Right ventricle myocardium inferior (tissue), 1 donor: ENCODE data around the gene SEC14L2. TPM values are rescaled to one million over a fixed set of nuclear protein-coding genes. Genes with fewer than 3 reads are reported as not detected.

Source experiments
- ATAC-seq: fragments of 200-7000 bp; cut with Tn5 transposase; one replicate; pipeline ENCODE4 v1.9.1; 2020; ENCODE audit warnings: mild to moderate bottlenecking, moderate library complexity
- DNase-seq: peaks from one replicate; pipeline ENCODE4 v3.0.0; 2021; ENCODE audit errors: missing footprints
- intact Hi-C: fragments of 100-400 bp; cut with DNase I; formaldehyde crosslinking; loops from one replicate; pipeline ENCODE4 v1.11.0; 2022
- long read RNA-seq: library from polyadenylated mRNA; unstranded; transcript quantifications from one replicate; pipeline ENCODE4 v2.0.0, GENCODE V29; 2021
- total RNA-seq: library from RNA; stranded (reverse); fragmentation: NEBNext Ultra II Directional; extraction: Animal tissue kit (Norgen Biotek cat#: 25700); gene quantifications from one replicate; pipeline ENCODE4 v1.2.1, GENCODE V29; 2021
- donor health status: DM: no; HTN: yes; CAD: no; lungs with severe emphysema.

The SEC14L2 gene
- 0.65 TPM for total RNA-seq
- long read RNA-seq, result 0 reads

DNA sequence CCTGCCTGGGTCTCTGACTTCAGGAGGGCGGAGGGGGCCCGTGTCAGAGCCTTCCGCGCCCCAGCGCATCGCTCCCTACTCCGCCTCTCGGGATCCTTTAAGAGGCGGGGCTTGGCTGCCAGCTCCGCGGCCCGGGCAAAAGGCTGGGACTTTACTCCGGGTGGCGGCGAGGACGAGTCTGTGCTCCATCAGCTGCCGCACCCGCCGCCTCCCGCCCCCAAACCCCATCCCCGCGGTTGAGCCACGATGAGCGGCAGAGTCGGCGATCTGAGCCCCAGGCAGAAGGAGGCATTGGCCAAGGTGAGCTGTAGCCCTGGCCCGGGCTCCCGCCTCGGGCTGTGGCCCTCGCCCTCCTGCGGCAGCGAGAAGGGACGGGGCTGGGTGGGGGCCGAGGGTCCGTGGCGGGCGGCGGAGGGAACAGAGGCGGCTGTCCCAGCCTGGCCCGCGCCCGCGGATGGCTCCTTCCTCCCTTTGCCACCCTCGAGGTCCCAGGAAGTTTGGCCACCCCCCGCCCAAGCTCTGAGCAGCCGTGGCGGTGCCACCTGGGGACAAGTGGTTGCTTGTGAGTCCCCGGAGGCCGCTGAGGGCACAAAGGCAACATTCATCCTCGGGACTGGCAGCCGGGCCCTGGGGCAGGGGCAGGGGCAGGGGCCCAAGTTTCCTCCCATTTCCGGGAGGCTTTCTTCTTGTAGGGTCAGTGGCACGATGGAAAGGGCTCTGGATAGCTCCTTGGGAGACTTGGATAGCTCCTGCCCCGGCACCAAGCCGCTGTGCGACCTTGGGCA lies at the start of gene SEC14L2:
Gene SEC14L2, plus strand, starts transcription at position 148 of the 785 bp plus-strand sequence. Its CDS starts 99 bp downstream, at position 247.
- intact Hi-C loops, result loop anchor here (10.0 kb wide), 1 partner anchor 358 kb away; no protein-coding TSS in a partner anchor
- DNase-seq (peak; percentile 83), ATAC-seq (peak; percentile 79)

GRCh38 chr22:30347255-30347892 lies 49.4 kb upstream of the SEC14L2 start:
- ATAC-seq (no peak), DNase-seq (no peak)
- intact Hi-C loops, result no loop called here

DNA sequence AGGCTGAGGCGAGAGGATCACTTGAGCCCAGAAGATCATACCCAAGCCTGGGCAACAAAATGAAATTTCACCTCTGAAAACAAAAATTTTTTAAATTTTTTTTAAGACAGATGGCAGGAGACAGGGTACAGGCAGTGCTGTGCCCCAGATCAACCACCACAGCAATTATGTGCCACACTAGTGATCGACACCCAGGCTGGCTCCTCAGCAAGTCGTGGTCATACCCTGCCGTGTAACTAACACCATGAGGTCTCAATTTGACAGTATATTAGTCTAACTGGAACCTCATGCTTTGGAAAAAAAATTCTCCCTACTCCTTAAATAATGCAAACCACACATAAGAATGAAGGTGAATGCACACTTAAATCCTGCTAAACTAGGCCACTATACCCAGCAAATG lies 48.4 kb upstream of the SEC14L2 start:
- intact Hi-C loops, result no loop called here
- ATAC-seq, result no peak

GRCh38 chr22:30348809-30349208 lies 48.0 kb upstream of the SEC14L2 start:
- ATAC-seq, result no peak
- intact Hi-C loops, result no loop called here
- DNase-seq, result no peak

More for the DNA sequence above, 48.4 kb upstream of the SEC14L2 start:
- no peak for DNase-seq

DNA sequence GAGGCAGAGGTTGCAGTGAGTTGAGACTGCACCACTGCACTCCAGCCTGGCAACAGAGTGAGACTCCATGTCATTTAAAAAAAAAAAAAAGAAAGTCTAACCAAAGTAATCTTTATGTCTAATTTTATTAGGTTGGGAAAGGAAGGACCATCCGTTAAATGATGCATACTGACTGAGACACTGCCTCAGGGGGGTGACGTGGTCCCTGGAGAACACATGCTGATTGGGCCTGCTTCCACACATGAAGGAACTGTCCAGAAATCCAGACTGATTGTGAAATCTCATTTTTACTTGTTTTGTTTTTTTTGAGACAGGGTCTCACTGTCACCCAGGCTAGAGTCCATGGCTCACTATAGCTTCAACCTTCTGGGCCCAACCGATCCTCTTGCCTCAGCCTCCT lies 45.6 kb upstream of the SEC14L2 start:
- DNase-seq (no peak), ATAC-seq (no peak)
- intact Hi-C loops, result no loop called here

- intact Hi-C loops, result loop anchor here (5.0 kb wide), 1 partner anchor 32 kb away; no protein-coding TSS in a partner anchor
- DNase-seq (no peak), ATAC-seq (no peak)
Observed at GRCh38 chr22:30354644-30355043, 42.2 kb upstream of the SEC14L2 start.

- intact Hi-C loops, result loop anchor here (1.0 to 5.0 kb wide), 2 partner anchors 34 to 67 kb away; partner anchors contain the start of gene CASTOR1
- peak; percentile 98 for ATAC-seq
- peak; percentile 96 for DNase-seq
Observed at GRCh38 chr22:30356449-30357235, 40.2 kb upstream of the SEC14L2 start, which contains the start of the genes CCDC157 and SF3A1. Gene CCDC157, plus strand, starts transcription at chr22:30357007. Its CDS starts 8,994 bp downstream, at chr22:30366001. Gene SF3A1, minus strand, starts transcription at chr22:30356894. Its CDS starts 102 bp downstream, at chr22:30356792.

- ATAC-seq (peak; percentile 3), DNase-seq (no peak)
- intact Hi-C loops, result loop anchor here (5.0 kb wide), 1 partner anchor 35 kb away; no protein-coding TSS in a partner anchor
Observed at GRCh38 chr22:30357236-30357570, 39.6 kb upstream of the SEC14L2 start.

DNA sequence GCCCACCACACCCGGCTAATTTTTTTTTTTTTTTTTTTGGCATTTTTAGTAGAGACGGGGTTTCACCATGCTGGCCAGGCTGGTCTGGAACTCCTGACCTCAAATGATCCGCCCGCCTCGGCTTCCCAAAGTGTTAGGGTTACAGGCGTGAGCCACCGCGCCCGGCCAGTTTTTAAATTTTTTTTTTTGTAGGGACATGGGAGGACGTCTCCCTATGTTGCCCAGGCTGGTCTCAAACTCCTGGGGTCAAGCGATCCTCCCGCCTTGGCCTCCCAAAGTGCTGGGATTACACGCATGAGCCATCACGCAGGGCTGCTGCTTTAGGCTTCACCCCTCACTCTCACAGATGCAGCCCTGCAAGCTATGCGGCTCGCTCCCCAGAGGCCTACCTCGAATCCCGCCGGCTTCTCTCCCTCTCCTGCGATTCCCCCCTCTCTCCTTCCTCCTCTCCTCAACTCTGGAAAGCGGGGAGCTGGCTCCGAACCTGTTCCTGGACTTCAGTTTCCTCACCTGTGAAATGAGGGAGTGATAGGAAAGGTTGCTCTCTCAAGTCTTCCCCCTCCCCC lies 39.1 kb upstream of the SEC14L2 start:
- intact Hi-C loops, result loop anchor here (5.0 kb wide), 1 partner anchor 35 kb away; no protein-coding TSS in a partner anchor
- no peak for DNase-seq
- ATAC-seq, result no peak

- no peak for ATAC-seq
- no peak for DNase-seq
- intact Hi-C loops, result loop anchor here (5.0 kb wide), 1 partner anchor 36 kb away; no protein-coding TSS in a partner anchor
Observed at GRCh38 chr22:30358541-30358940, 38.3 kb upstream of the SEC14L2 start.

DNA sequence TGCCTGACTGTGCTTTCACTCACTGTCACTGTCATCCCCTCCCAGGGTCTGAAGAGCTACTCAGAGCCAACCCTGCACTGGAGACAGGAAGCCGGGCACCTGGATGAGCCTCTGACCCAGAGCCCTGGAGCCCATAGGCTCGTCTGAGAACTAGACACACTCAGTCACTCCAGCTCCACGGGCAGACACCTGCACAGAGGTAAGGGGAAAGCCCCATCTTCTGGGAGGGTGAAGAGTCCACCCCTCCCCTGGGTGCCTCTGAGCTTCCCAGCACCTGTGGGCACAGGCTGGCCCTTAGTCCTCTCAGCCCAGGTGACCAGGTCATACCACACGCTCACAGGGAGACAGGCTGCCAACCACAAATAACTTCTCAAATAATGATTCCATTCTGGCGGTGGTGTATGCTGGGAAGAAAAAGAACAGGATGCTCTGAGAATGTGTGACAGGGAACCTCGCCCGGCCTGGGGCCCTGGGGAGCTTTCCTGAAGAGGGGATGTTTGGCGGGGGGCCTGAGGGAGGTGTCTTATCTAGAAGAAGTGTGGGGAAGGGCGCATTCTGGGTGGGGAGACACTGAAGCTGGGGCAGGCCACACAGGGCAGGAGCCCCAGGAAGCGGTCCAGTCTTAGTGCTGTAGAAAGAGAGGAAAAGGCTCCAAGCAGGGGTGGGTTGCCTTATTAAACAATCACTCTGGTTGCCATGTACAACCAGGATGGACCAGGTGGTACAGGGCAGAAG lies 34.7 kb upstream of the SEC14L2 start:
- ATAC-seq, result no peak
- intact Hi-C loops, result no loop called here
- DNase-seq, result no peak

- no peak for DNase-seq
- no peak for ATAC-seq
- intact Hi-C loops, result no loop called here
Observed at GRCh38 chr22:30362651-30363281, 34.1 kb upstream of the SEC14L2 start.

DNA sequence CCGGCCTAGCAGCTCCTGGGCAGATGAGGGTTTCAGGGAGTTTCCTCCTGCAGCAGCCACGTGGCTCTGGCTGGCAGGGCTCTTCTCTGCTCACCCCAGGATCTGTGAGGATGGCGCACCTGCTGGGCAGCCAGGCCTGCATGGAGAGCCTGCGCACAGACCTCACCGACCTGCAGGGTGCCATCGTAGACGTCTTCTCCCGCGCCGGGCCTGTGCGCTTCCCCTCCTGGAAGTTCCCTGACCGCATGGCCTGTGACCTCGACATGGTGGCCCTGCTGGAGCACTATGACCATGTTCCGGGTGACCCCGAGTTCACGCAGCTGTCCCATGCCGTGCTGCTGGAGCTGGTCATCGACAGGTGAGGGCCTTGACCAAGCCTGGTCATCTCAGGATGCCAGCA lies 30.9 kb upstream of the SEC14L2 start:
- DNase-seq, result peak; percentile 62
- intact Hi-C loops, result no loop called here
- ATAC-seq, result no peak

DNA sequence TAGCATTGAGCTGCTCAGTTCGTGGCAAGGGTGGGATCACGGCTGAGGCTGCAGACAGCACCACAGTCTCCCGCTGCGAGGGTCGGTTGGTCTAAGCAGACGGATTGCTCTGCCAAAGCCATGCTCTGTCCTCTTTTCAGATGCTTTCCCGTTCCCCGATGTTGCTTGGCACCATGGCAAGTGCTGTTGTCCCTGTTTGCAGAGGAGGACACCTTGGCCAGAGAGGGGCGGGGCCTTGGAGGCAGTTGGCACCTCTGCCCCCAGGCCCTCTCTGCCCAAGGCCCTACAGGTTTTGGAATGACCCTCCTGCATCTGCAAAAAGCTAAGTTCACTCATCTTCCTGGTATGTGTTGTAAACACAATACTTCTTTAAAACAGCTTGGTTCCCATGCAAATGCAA lies 28.4 kb upstream of the SEC14L2 start:
- intact Hi-C loops, result no loop called here
- DNase-seq (peak; percentile 40), ATAC-seq (no peak)

GRCh38 chr22:30370641-30371230 lies 26.1 kb upstream of the SEC14L2 start:
- intact Hi-C loops, result no loop called here
- no peak for ATAC-seq
- no peak for DNase-seq

DNA sequence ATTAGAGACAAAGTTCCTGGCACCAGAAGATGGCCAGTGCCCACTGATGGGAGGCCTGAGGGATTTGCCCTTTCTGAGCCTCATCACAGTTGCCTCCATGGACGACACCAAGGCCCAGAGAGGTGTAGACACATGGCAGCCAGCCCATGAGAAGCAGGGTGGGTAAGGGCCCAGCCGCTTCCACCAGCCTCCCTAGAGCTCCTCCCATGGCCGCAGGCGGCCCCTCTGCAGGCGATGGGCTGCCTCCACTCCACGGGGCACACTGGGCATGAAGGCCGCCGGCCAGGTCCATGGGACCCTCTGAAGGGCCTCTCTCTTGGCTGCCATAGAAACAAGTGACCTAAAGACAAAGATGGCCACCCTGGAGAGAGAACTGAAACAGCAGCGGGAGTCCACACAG lies 25.5 kb upstream of the SEC14L2 start:
- intact Hi-C loops, result no loop called here
- DNase-seq, result no peak
- no peak for ATAC-seq

GRCh38 chr22:30371981-30372380 lies 24.8 kb upstream of the SEC14L2 start:
- DNase-seq, result no peak
- intact Hi-C loops, result no loop called here
- ATAC-seq, result no peak
